ENCODE measurements around the gene VRK2. TPM values are rescaled to one million over a fixed set of nuclear protein-coding genes. Genes with fewer than 3 reads are reported as not detected.

Gene VRK2
- total RNA-seq, 1 donor from 2014 or later: 20.7 TPM

DNA sequence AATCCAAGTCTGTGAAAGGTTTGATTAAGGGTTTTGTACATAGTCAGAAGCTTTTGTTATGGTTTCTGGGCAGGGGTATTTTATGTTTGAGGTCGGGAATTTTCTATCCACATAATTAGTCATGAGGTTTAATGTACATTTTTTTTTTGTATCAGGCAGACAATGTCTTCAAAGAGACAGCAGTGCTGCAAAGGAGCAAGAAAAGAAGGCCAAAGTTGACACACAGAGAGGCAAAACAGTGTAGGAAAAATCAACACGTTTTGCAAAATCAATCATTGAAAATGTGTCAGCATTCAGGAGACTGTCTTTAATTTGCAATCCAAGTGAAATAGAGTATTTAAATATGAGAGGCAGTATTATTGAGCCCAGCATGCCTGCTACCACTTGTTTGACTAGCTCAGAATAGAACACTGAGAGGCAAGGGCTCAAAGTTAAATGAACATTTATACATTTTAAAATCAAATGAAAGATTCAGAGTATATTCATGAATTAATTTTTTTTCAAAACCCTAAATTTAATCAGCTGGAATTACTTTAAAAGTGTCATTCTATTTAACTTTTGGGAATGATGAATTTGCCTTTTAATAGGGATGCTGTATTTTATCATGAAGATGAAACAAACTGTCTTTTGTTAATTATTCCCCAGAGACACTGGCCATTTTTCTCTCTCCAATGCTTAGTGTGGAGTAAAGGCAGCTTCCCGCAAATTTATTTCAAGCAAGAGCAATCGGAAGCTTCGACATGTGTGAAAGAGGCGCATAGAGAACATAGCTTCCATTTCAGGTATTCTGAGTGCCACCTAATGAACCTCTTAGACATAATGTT lies 11.3 kb downstream of the VRK2 start:
- Histone ChIP-seq H3K4me1 (peaks cover 58% of the 10 kb centered on the region), H3K4me3 (no peak overlapping the region), H3K27ac (replicated peaks) (peak overlapping the region; percentile 74), H3K36me3 (peaks cover 13% of the 10 kb centered on the region), H3K9me3 (replicated peaks) (no peaks in the 10 kb centered on the region), H3K27me3 (ENCODE audit: low read depth) (no peaks in the 10 kb centered on the region)
- TF ChIP-seq, protein P1, sequence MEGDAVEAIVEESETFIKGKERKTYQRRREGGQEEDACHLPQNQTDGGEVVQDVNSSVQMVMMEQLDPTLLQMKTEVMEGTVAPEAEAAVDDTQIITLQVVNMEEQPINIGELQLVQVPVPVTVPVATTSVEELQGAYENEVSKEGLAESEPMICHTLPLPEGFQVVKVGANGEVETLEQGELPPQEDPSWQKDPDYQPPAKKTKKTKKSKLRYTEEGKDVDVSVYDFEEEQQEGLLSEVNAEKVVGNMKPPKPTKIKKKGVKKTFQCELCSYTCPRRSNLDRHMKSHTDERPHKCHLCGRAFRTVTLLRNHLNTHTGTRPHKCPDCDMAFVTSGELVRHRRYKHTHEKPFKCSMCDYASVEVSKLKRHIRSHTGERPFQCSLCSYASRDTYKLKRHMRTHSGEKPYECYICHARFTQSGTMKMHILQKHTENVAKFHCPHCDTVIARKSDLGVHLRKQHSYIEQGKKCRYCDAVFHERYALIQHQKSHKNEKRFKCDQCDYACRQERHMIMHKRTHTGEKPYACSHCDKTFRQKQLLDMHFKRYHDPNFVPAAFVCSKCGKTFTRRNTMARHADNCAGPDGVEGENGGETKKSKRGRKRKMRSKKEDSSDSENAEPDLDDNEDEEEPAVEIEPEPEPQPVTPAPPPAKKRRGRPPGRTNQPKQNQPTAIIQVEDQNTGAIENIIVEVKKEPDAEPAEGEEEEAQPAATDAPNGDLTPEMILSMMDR (IDR thresholded peaks at IDR 0.05; ENCODE audit: borderline replicate concordance): no peak
- no peak for DNase-seq
- intact Hi-C loops (cut with micrococcal nuclease): loop anchor here (10.0 kb wide), 1 partner anchor 177 kb away; no protein-coding TSS in a partner anchor

- intact Hi-C loops (cut with micrococcal nuclease): no loop called here
- peaks cover 11% of the 10 kb centered on the region for H3K36me3 ChIP-seq
- peaks cover 24% of the 10 kb centered on the region for H3K4me1 ChIP-seq
- H3K4me3 ChIP-seq: no peak overlapping the region
- DNase-seq: no peak
- no peaks in the 10 kb centered on the region for H3K27me3 ChIP-seq (ENCODE audit: low read depth)
- H3K27ac ChIP-seq (replicated peaks): no peak overlapping the region
- H3K9me3 ChIP-seq (replicated peaks): no peaks in the 10 kb centered on the region
- TF ChIP-seq, protein P1 (IDR thresholded peaks at IDR 0.05; ENCODE audit: borderline replicate concordance): no peak
Measured at GRCh38 chr2:58063641-58064040, 17.0 kb downstream of the VRK2 start.

DNA sequence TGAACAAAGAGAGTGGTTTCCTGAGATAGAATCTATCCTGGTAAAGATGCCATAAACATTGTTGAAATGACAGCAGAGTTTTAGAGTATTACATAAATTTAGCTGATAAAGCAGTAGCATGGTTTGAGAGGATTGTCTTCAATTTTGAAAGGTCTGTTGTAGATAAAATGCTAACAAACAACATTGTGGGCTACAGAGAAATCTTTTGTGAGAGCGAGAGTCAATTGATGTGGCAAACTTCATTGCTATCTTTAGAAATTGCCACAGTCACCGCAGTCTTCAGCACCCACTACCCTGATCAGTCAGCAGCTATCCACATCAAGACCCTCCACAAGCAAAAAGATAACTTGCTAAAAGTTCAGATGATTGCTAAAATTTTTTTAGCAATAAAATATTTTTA lies 17.5 kb downstream of the VRK2 start:
- H3K36me3 ChIP-seq: peaks cover 11% of the 10 kb centered on the region
- no peak overlapping the region for H3K27ac ChIP-seq (replicated peaks)
- H3K4me1 ChIP-seq: peaks cover 20% of the 10 kb centered on the region
- H3K9me3 ChIP-seq (replicated peaks): no peaks in the 10 kb centered on the region
- H3K4me3 ChIP-seq: no peak overlapping the region
- intact Hi-C loops (cut with micrococcal nuclease): no loop called here
- TF ChIP-seq, protein P1 (IDR thresholded peaks at IDR 0.05; ENCODE audit: borderline replicate concordance): no peak
- no peaks in the 10 kb centered on the region for H3K27me3 ChIP-seq (ENCODE audit: low read depth)
- DNase-seq: no peak

- Histone ChIP-seq H3K27me3 (ENCODE audit: low read depth) (no peaks in the 10 kb centered on the region), H3K36me3 (peaks cover 19% of the 10 kb centered on the region), H3K4me1 (peaks cover 12% of the 10 kb centered on the region), H3K9me3 (replicated peaks) (no peaks in the 10 kb centered on the region), H3K4me3 (no peak overlapping the region), H3K27ac (replicated peaks) (no peak overlapping the region)
- TF ChIP-seq, protein P1 (IDR thresholded peaks at IDR 0.05; ENCODE audit: borderline replicate concordance): no peak
- no peak for DNase-seq
- intact Hi-C loops (cut with micrococcal nuclease): no loop called here
Measured at GRCh38 chr2:58065248-58065647, 18.6 kb downstream of the VRK2 start.

- DNase-seq: no peak
- H3K9me3 ChIP-seq (replicated peaks): peaks cover 4% of the 10 kb centered on the region
- TF ChIP-seq, protein P1 (IDR thresholded peaks at IDR 0.05; ENCODE audit: borderline replicate concordance): no peak
- H3K4me3 ChIP-seq: no peak overlapping the region
- intact Hi-C loops (cut with micrococcal nuclease): no loop called here
- no peaks in the 10 kb centered on the region for H3K27me3 ChIP-seq (ENCODE audit: low read depth)
- H3K27ac ChIP-seq (replicated peaks): no peak overlapping the region
- peaks cover 12% of the 10 kb centered on the region for H3K4me1 ChIP-seq
- H3K36me3 ChIP-seq: peaks cover 17% of the 10 kb centered on the region
Measured at GRCh38 chr2:58067001-58067400, 20.4 kb downstream of the VRK2 start.

Measured in left ventricle myocardium inferior (tissue), 1 donor.